Mesodermal cell (in vitro differentiated cells): ENCODE data around the gene EPSTI1. TPM values are rescaled to one million over a fixed set of nuclear protein-coding genes. Genes with fewer than 3 reads are reported as not detected.
"Not testable (repeated sequence)": the region's sequence is repeated elsewhere in the genome, so short reads cannot be mapped to it uniquely, and the experiment has no call there.

Experiments
- H3K27ac ChIP-seq: 2 replicates; pipeline ENCODE4 v1.7.0; 2013; ENCODE audit warnings: mild to moderate bottlenecking, low read depth, low read length, moderate library complexity; ENCODE audit not compliant: severe bottlenecking
- H3K36me3 ChIP-seq: 2 replicates; pipeline ENCODE4 v1.7.1; 2013; ENCODE audit warnings: mild to moderate bottlenecking, low read length, moderate library complexity; ENCODE audit not compliant: control insufficient read depth, insufficient read depth
- H3K4me1 ChIP-seq: one replicate; pipeline ENCODE4 v1.7.1; 2013; ENCODE audit warnings: mild to moderate bottlenecking, low read length; ENCODE audit not compliant: insufficient read depth, control insufficient read depth, poor library complexity, severe bottlenecking
- H3K4me3 ChIP-seq: 2 replicates; pipeline ENCODE4 v1.7.0; 2013; ENCODE audit warnings: low read length, control low read depth, mild to moderate bottlenecking; ENCODE audit not compliant: insufficient read depth, poor library complexity, severe bottlenecking; ENCODE audit errors: extremely low read depth
- H3K9me3 ChIP-seq: 2 replicates; pipeline ENCODE4 v1.7.1; 2013; ENCODE audit warnings: mild to moderate bottlenecking, low read length, moderate library complexity; ENCODE audit not compliant: control insufficient read depth
- WGBS, 2 experiments: methylation state at CpG; one replicate each; pipeline ENCODE4 v1.1.5; 2013; ENCODE audit warnings: missing lambda C conversion rate in 2 of 2; ENCODE audit not compliant: insufficient coverage in 2 of 2; 5-methylcytosine and 5-hydroxymethylcytosine counted together
- polyA plus RNA-seq, 2 experiments: library from polyadenylated mRNA; stranded (reverse); fragments of 50-300 nt; gene quantifications; one replicate each; pipeline ENCODE4 v1.2.3, GENCODE V29; 2013

The EPSTI1 gene, protein sequence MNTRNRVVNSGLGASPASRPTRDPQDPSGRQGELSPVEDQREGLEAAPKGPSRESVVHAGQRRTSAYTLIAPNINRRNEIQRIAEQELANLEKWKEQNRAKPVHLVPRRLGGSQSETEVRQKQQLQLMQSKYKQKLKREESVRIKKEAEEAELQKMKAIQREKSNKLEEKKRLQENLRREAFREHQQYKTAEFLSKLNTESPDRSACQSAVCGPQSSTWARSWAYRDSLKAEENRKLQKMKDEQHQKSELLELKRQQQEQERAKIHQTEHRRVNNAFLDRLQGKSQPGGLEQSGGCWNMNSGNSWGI
- polyA plus RNA-seq (2013, experiment 1 of 2), result 2.7 TPM
- 3.0 TPM for polyA plus RNA-seq (2013, experiment 2 of 2)

DNA sequence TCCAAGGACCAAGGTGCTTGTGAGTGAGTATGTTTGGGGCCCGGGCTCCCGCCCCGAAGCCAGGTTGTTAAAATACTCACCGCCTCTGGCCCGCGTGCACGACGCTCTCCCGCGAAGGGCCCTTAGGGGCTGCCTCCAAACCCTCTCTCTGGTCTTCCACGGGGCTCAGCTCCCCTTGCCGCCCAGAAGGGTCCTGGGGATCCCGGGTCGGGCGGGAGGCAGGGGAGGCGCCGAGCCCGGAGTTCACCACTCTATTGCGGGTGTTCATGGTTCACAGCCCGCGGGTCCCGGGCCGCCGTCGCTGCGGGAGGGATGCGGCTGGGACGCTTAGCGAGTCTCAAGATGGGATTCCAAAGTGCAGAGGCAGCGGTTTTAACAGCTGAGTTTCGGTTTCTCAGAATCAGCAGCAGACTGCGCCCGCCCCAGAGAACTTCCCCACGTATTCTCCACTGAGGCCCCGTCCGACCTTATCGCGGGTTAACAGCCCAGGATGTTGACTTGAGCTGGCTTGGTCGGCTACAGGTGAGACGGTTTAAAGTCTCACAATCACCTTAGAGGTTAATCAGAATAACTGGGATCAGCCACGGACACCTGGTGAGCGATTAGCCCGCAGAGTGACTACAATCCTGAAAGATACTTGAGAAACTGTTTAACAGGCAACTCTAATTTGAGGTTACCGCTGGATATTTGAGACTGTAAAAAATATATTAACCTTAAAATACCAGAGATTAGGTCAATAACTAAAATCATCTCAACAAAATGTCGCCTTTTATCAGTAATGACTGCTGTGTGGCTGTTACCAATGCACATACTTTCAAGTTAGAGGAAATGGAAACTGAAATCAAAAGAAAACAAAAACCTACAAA is at the start of gene EPSTI1:
EPSTI1 (minus strand) TSS at position 344 of the 866 bp plus-strand sequence; CDS start at position 268, 76 bp downstream.
- no peaks in the 10 kb centered on the region for H3K9me3 ChIP-seq
- H3K36me3 ChIP-seq, result no peaks in the 10 kb centered on the region
- 11 to 29% methylated on average over 36 to 38 of the region's 45 CpGs for WGBS, 2 experiments
- peak within 1 kb of the TSS; percentile 22 for H3K4me3 ChIP-seq
- H3K27ac ChIP-seq, result no peak within 1 kb of the TSS
- peaks cover 8% of the 10 kb centered on the region for H3K4me1 ChIP-seq

GRCh38 chr13:43041369-43041921 is 49.4 kb upstream of the EPSTI1 start:
- Histone ChIP-seq H3K9me3 (no peaks in the 10 kb centered on the region), H3K27ac (no peak overlapping the region), H3K36me3 (peaks cover 3% of the 10 kb centered on the region), H3K4me1 (peaks cover 12% of the 10 kb centered on the region), H3K4me3 (no peak overlapping the region)
- WGBS, 2 experiments, result no CpG with 5 or more reads among the region's 1 CpG

GRCh38 chr13:43040581-43041368 is 48.7 kb upstream of the EPSTI1 start:
- not testable (repeated sequence) for H3K27ac ChIP-seq, H3K36me3 ChIP-seq, H3K9me3 ChIP-seq, H3K4me3 ChIP-seq
- H3K4me1 ChIP-seq, result peaks cover 13% of the 10 kb centered on the region
- 87 to 90% methylated on average over 2 to 4 of the region's 13 CpGs for WGBS, 2 experiments

DNA sequence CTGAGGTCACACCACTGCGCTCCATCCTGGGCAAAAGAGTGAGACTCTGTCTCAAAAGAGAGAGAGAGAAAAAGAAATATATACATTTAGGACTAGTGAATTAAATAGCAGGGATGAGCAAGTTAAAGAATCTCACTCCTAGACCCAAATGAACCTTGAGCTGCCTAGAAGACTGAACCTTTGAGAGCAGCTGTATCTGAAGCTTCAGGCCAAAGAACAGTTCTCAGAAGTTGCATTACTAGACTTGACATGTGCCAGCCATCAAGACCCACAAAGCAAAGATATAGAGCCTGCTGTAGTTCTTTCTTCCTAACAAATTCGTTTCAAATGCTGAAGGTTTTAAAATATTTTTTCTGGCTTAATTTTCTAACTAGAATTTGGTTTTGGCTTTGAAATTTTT is 47.9 kb upstream of the EPSTI1 start:
- Histone ChIP-seq H3K27ac (no peak overlapping the region), H3K9me3 (no peaks in the 10 kb centered on the region)
- WGBS, 2 experiments, result 100% methylated on average over 1 of the region's 2 CpGs; no CpG with 5 or more reads in 1 of the 2 experiments

GRCh38 chr13:43036351-43037250 is 44.6 kb upstream of the EPSTI1 start:
- Histone ChIP-seq H3K4me3 (no peak overlapping the region), H3K27ac (no peak overlapping the region), H3K4me1 (peaks cover 6% of the 10 kb centered on the region), H3K36me3 (peaks cover 29% of the 10 kb centered on the region), H3K9me3 (peaks cover 4% of the 10 kb centered on the region)
- WGBS, 2 experiments, result 92 to 95% methylated on average over 9 to 13 of the region's 14 CpGs

More for the DNA sequence above, 47.9 kb upstream of the EPSTI1 start:
- Histone ChIP-seq H3K4me3 (no peak overlapping the region), H3K4me1 (peaks cover 13% of the 10 kb centered on the region), H3K36me3 (peaks cover 9% of the 10 kb centered on the region)

- WGBS, 2 experiments, result no CpG with 5 or more reads among the region's 3 CpGs
- no peak overlapping the region for H3K4me3 ChIP-seq
- peaks cover 4% of the 10 kb centered on the region for H3K9me3 ChIP-seq
- H3K27ac ChIP-seq, result no peak overlapping the region
- H3K4me1 ChIP-seq, result peaks cover 6% of the 10 kb centered on the region
- peaks cover 26% of the 10 kb centered on the region for H3K36me3 ChIP-seq
Observed at GRCh38 chr13:43033038-43033437, 41.0 kb upstream of the EPSTI1 start.

GRCh38 chr13:43031881-43032280 is 39.8 kb upstream of the EPSTI1 start:
- WGBS, 2 experiments, result 88 to 93% methylated on average over 2 to 4 of the region's 4 CpGs

DNA sequence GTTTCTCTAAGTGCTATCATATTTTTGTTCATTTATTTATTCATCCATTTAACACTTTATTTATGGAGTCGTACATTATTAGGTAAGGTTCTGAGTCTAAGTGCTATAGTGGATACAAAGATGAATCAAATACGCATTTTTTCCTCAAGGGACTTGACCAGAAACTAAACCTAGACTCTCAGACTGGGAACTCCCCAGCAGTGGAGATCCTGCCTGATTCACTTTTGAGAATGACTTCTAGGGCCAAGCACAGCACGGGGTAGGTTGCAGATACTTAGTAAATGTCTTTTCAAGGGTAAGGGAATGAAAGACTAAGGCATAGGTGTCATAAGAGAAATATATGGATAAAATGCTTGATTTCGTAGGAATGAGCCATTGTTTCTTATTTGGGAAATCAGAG is 38.5 kb upstream of the EPSTI1 start:
- Histone ChIP-seq H3K9me3 (peaks cover 4% of the 10 kb centered on the region), H3K36me3 (peaks cover 20% of the 10 kb centered on the region), H3K4me1 (no peaks in the 10 kb centered on the region), H3K27ac (no peak overlapping the region), H3K4me3 (no peak overlapping the region)
- WGBS, 2 experiments, result 74 to 80% methylated on average over 2 of the region's 4 CpGs

More at GRCh38 chr13:43031881-43032280, 39.8 kb upstream of the EPSTI1 start:
- peaks cover 4% of the 10 kb centered on the region for H3K9me3 ChIP-seq
- peaks cover 6% of the 10 kb centered on the region for H3K4me1 ChIP-seq
- H3K27ac ChIP-seq, result no peak overlapping the region
- H3K4me3 ChIP-seq, result no peak overlapping the region
- H3K36me3 ChIP-seq, result peaks cover 26% of the 10 kb centered on the region

GRCh38 chr13:43026262-43026661 is 34.2 kb upstream of the EPSTI1 start:
- WGBS, 2 experiments, result no CpG with 5 or more reads among the region's 2 CpGs
- Histone ChIP-seq H3K27ac (no peak overlapping the region), H3K4me1 (no peaks in the 10 kb centered on the region), H3K36me3 (no peaks in the 10 kb centered on the region), H3K9me3 (peaks cover 3% of the 10 kb centered on the region), H3K4me3 (no peak overlapping the region)
